SK-N-SH (cell line): ENCODE results near the gene CHST13. TPM values are rescaled to one million over a fixed set of nuclear protein-coding genes. Genes with fewer than 3 reads are reported as not detected.

Experiments
- CTCF ChIA-PET: fragments of 300-600, 350-600 bp; formaldehyde crosslinking; extraction: SDS; loops from one replicate; lab custom pipeline; 2021; lab: Yijun Ruan, JAX
- POLR2A ChIA-PET: fragments of 350-600 bp; sonication (Branson Sonifier 250); formaldehyde crosslinking; extraction: SDS; loops from one replicate; lab custom pipeline; 2020; ENCODE audit warnings: antibody characterized with exemption, inconsistent platforms; lab: Yijun Ruan, JAX
- DNase-seq: peaks from one replicate; pipeline ENCODE4 v3.0.0; 2012
- H2AFZ ChIP-seq: fragments of 200-600 bp; sonication (generic); 2 replicates; pipeline ENCODE4 v1.8.1; 2016; ENCODE audit warnings: antibody characterized with exemption, mild to moderate bottlenecking, low read depth
- H3F3A ChIP-seq: fragments of 200-600 bp; sonication (generic); replicated peaks from 2 replicates; pipeline ENCODE3; 2016; ENCODE audit warnings: antibody characterized with exemption, mild to moderate bottlenecking; ENCODE audit not compliant: insufficient read depth
- H3K27ac ChIP-seq, 2 experiments: fragments of 200-500 bp in 1 of 2; fragments of 200-600 bp in 1 of 2; sonication (Bioruptor generic) in 1 of 2; sonication (generic), shearing (Covaris generic) in 1 of 2; 2 replicates each; pipeline versions ENCODE4 v1.5.1 to v1.6.1; 2014 to 2016; ENCODE audit warnings: low read depth in 2 of 2, inconsistent platforms in 1 of 2, low read length in 1 of 2, mild to moderate bottlenecking in 1 of 2, mixed read lengths in 1 of 2
- H3K27me3 ChIP-seq: fragments of 200-600 bp; sonication (generic), shearing (Covaris generic); 2 replicates; pipeline ENCODE4 v1.6.1; 2016; ENCODE audit warnings: mixed run types; ENCODE audit not compliant: insufficient read depth
- H3K36me3 ChIP-seq, 2 experiments: fragments of 200-500 bp in 1 of 2; fragments of 200-600 bp in 1 of 2; sonication (Bioruptor generic) in 1 of 2; sonication (generic) in 1 of 2; replicated peaks in 1 of 2; 2 replicates each; pipeline versions ENCODE3 to v1.5.1; 2014 to 2016; ENCODE audit warnings: low read length in 1 of 2, mild to moderate bottlenecking in 1 of 2; ENCODE audit not compliant: insufficient read depth in 2 of 2, control insufficient read depth in 1 of 2
- H3K4me1 ChIP-seq, 2 experiments: fragments of 200-500 bp in 1 of 2; fragments of 200-600 bp in 1 of 2; sonication (Bioruptor generic) in 1 of 2; sonication (generic), shearing (Covaris generic) in 1 of 2; 2 replicates each; pipeline versions ENCODE4 v1.5.1 to v1.6.1; 2014 to 2016; ENCODE audit warnings: low read depth in 1 of 2, low read length in 1 of 2, mixed run types in 1 of 2; ENCODE audit not compliant: insufficient read depth in 2 of 2, control insufficient read depth in 1 of 2
- H3K4me2 ChIP-seq: fragments of 200-600 bp; sonication (generic), shearing (Covaris generic); 2 replicates; pipeline ENCODE4 v1.6.1; 2017; ENCODE audit warnings: mixed run types
- H3K4me3 ChIP-seq, 2 experiments: fragments of 200-500 bp in 1 of 2; fragments of 200-600 bp in 1 of 2; sonication (Bioruptor generic) in 1 of 2; sonication (generic), shearing (Covaris generic) in 1 of 2; 2 replicates each; pipeline versions ENCODE4 v1.5.1 to v1.8.1; 2014 to 2016; ENCODE audit warnings: low read depth in 2 of 2, inconsistent platforms in 1 of 2, low read length in 1 of 2, mild to moderate bottlenecking in 1 of 2, mixed read lengths in 1 of 2, moderate library complexity in 1 of 2
- H3K79me2 ChIP-seq: fragments of 200-600 bp; sonication (generic); 2 replicates; pipeline ENCODE4 v1.8.1; 2017; ENCODE audit warnings: mild to moderate bottlenecking; ENCODE audit not compliant: insufficient read depth
- H3K9ac ChIP-seq: fragments of 200-600 bp; sonication (generic); 2 replicates; pipeline ENCODE4 v1.6.1; 2017; ENCODE audit warnings: mixed run types
- H3K9me2 ChIP-seq: fragments of 200-600 bp; sonication (generic); 2 replicates; pipeline ENCODE4 v1.6.1; 2017; ENCODE audit warnings: mixed run types
- H3K9me3 ChIP-seq: fragments of 200-600 bp; sonication (generic); 2 replicates; pipeline ENCODE4 v1.6.1; 2017; ENCODE audit warnings: mixed run types, mild to moderate bottlenecking, moderate library complexity
- H4K20me1 ChIP-seq: fragments of 200-600 bp; sonication (generic); 2 replicates; pipeline ENCODE4 v1.6.1; 2017; ENCODE audit warnings: mild to moderate bottlenecking, mixed run types; ENCODE audit not compliant: insufficient read depth
- ELF1 ChIP-seq: IDR thresholded peaks from 2 replicates; pipeline ENCODE4 v1.4.0; 2012
- EP300 ChIP-seq, 2 experiments: IDR thresholded peaks; 2 replicates each; pipeline versions ENCODE4 v1.4.0 to v1.6.1; 2012; ENCODE audit warnings: borderline replicate concordance in 1 of 2, low read depth in 1 of 2, low read length in 1 of 2
- FOSL2 ChIP-seq: IDR thresholded peaks from 2 replicates; pipeline ENCODE4 v1.4.0; 2012; ENCODE audit warnings: low read depth, mild to moderate bottlenecking, moderate library complexity, borderline replicate concordance
- FOXJ3 ChIP-seq: sonication (generic); formaldehyde crosslinking; IDR thresholded peaks from 2 replicates; pipeline ENCODE4 v1.5.1; 2020; ENCODE audit warnings: mild to moderate bottlenecking, missing genetic modification reagents
- GATA2 ChIP-seq: sonication (generic); formaldehyde crosslinking; IDR thresholded peaks from 2 replicates; pipeline ENCODE4 v1.5.0; 2020; ENCODE audit warnings: mild to moderate bottlenecking, missing genetic modification reagents
- JUND ChIP-seq: IDR thresholded peaks from 2 replicates; pipeline ENCODE4 v1.4.0; 2012
- MEF2A ChIP-seq: IDR thresholded peaks from 2 replicates; pipeline ENCODE4 v1.4.0; 2012; ENCODE audit warnings: low read depth, borderline replicate concordance
- NRF1 ChIP-seq: IDR thresholded peaks from 2 replicates; pipeline ENCODE4 v1.6.1; 2012; ENCODE audit warnings: low read depth, mild to moderate bottlenecking, low read length
- RAD21 ChIP-seq: IDR thresholded peaks from 2 replicates; pipeline ENCODE4 v1.6.1; 2012; ENCODE audit warnings: mild to moderate bottlenecking, low read length
- RFX5 ChIP-seq: IDR thresholded peaks from 2 replicates; pipeline ENCODE4 v1.6.1; 2012; ENCODE audit warnings: mild to moderate bottlenecking, improper control_type of control experiment, low read length
- SIN3A ChIP-seq: IDR thresholded peaks from 2 replicates; pipeline ENCODE4 v1.6.1; 2012; ENCODE audit warnings: low read depth, mild to moderate bottlenecking, low read length, moderate library complexity, borderline replicate concordance
- TCF12 ChIP-seq: IDR thresholded peaks from 2 replicates; pipeline ENCODE4 v1.4.0; 2012
- WGBS: methylation state at CpG from one replicate; pipeline ENCODE4 v1.1.6; 2017; ENCODE audit warnings: low lambda C conversion rate; 5-methylcytosine and 5-hydroxymethylcytosine counted together
- polyA plus RNA-seq, 3 experiments: library from polyadenylated mRNA; depleted of rRNA; stranded (reverse); fragments of >200 nt; gene quantifications; 2 replicates each; pipeline ENCODE4 v1.2.3, GENCODE V29; 2012
- TF ChIP-seq, protein P1 (sequence below): IDR thresholded peaks from 2 replicates; pipeline ENCODE4 v1.4.0; 2012; ENCODE audit warnings: low read depth
- TF ChIP-seq, protein P2 (sequence below): IDR thresholded peaks from 2 replicates; pipeline ENCODE4 v1.4.0; 2012; ENCODE audit warnings: low read depth, borderline replicate concordance
- TF ChIP-seq, protein P3 (sequence below): IDR thresholded peaks from 2 replicates; pipeline ENCODE4 v1.6.1; 2012; ENCODE audit warnings: mild to moderate bottlenecking, low read depth, low read length, moderate library complexity

Gene CHST13
- polyA plus RNA-seq, 1 of the 3 experiments (the other 2 are of a cell fraction), result 0.41 TPM

DNA sequence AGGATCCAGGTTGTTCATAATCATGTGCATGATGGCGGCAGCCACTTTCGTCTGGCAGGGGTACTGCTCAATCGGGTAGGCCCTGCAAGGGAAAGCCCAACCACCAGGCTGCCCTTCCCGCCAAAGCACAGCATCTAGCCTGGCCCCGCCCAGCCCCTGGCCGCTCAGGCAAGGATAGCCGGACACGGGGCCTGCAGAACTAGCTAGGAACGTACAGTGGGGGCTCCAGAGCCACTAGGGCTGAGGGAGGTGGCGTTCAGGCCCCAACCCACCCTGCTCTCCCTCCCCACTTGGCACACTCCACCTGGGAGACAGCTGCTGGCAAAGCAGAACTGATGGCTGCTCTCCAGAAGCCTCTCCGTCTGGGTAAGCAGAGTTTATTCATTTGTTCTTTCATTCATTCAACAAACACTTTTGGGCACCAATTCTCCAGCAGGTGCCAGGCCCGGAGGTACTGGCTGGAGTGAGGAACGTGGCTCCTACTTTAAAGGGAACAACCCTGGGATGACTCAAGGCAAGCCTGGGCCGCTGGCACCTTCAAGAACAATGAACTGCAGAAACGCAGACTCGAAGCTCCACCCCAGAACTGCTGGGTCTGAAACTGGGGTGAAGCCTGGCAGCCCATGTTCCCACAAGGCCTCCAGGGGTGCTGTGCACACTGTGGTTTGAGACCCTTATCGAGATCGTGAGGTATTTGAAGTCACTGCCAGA is 14.2 kb upstream of the CHST13 start:
- no peaks in the 10 kb centered on the region for H3K9me3 ChIP-seq
- H3K4me2 ChIP-seq, result no peak overlapping the region
- no peaks in the 10 kb centered on the region for H3K79me2 ChIP-seq
- peaks cover 10% of the 10 kb centered on the region; the same call in 1 of the 2 replicates for H3K27me3 ChIP-seq
- H3K36me3 ChIP-seq, result no peaks in the 10 kb centered on the region
- no peaks in the 10 kb centered on the region for H3K9me2 ChIP-seq
- H4K20me1 ChIP-seq, result no peaks in the 10 kb centered on the region
- H3K27ac ChIP-seq, result no peak overlapping the region
- H3K4me3 ChIP-seq, result no peak overlapping the region
- H2AFZ ChIP-seq, result no peak overlapping the region
- no peak for DNase-seq
- ChIA-PET POLR2A (no interaction called here), CTCF (interaction anchor here (0.7 to 7.0 kb wide), 4 partner anchors 9 to 54 kb away, joined by 3 to 45 read pairs (median 3); partner anchors contain the start of genes CHST13 and ZXDC)
- no peaks in the 10 kb centered on the region for H3F3A ChIP-seq
- H3K9ac ChIP-seq, result no peak overlapping the region
- 53% methylated on average over 17 of the region's 18 CpGs for WGBS
- peaks cover 0 to 4% of the 10 kb centered on the region in 2 experiments; a peak in 1 of 4 replicates for H3K4me1 ChIP-seq
- TF ChIP-seq RFX5 (no peak), GATA2 (CRISPR knock-in tag) (no peak), MEF2A (no peak), JUND (no peak), TCF12 (no peak), FOXJ3 (CRISPR knock-in tag) (no peak), ELF1 (no peak), NRF1 (no peak), FOSL2 (no peak), SIN3A (no peak), RAD21 (no peak), EP300 (IDR thresholded peaks at IDR 0.05; ENCODE audit: borderline replicate concordance in 1 of 2, low read depth in 1 of 2, low read length in 1 of 2) (no peak)
- TF ChIP-seq, protein P1, sequence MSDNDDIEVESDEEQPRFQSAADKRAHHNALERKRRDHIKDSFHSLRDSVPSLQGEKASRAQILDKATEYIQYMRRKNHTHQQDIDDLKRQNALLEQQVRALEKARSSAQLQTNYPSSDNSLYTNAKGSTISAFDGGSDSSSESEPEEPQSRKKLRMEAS, result no peak
- TF ChIP-seq, protein P2, sequence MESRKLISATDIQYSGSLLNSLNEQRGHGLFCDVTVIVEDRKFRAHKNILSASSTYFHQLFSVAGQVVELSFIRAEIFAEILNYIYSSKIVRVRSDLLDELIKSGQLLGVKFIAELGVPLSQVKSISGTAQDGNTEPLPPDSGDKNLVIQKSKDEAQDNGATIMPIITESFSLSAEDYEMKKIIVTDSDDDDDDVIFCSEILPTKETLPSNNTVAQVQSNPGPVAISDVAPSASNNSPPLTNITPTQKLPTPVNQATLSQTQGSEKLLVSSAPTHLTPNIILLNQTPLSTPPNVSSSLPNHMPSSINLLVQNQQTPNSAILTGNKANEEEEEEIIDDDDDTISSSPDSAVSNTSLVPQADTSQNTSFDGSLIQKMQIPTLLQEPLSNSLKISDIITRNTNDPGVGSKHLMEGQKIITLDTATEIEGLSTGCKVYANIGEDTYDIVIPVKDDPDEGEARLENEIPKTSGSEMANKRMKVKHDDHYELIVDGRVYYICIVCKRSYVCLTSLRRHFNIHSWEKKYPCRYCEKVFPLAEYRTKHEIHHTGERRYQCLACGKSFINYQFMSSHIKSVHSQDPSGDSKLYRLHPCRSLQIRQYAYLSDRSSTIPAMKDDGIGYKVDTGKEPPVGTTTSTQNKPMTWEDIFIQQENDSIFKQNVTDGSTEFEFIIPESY, result no peak
- TF ChIP-seq, protein P3, sequence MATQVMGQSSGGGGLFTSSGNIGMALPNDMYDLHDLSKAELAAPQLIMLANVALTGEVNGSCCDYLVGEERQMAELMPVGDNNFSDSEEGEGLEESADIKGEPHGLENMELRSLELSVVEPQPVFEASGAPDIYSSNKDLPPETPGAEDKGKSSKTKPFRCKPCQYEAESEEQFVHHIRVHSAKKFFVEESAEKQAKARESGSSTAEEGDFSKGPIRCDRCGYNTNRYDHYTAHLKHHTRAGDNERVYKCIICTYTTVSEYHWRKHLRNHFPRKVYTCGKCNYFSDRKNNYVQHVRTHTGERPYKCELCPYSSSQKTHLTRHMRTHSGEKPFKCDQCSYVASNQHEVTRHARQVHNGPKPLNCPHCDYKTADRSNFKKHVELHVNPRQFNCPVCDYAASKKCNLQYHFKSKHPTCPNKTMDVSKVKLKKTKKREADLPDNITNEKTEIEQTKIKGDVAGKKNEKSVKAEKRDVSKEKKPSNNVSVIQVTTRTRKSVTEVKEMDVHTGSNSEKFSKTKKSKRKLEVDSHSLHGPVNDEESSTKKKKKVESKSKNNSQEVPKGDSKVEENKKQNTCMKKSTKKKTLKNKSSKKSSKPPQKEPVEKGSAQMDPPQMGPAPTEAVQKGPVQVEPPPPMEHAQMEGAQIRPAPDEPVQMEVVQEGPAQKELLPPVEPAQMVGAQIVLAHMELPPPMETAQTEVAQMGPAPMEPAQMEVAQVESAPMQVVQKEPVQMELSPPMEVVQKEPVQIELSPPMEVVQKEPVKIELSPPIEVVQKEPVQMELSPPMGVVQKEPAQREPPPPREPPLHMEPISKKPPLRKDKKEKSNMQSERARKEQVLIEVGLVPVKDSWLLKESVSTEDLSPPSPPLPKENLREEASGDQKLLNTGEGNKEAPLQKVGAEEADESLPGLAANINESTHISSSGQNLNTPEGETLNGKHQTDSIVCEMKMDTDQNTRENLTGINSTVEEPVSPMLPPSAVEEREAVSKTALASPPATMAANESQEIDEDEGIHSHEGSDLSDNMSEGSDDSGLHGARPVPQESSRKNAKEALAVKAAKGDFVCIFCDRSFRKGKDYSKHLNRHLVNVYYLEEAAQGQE, result no peak
